Lower leg skin (tissue), 4 donors: ENCODE measurements around the gene PTER. TPM values are rescaled to one million over a fixed set of nuclear protein-coding genes. Genes with fewer than 3 reads are reported as not detected.

ENCODE experiments used
- DNase-seq, 2 donors: peaks; one replicate each; pipeline ENCODE4 v3.0.0-alpha.2; 2019; ENCODE audit warnings: low spot score in 2 of 2
- H3K4me3 ChIP-seq: fragments of 200-600 bp; sonication (generic); 2 replicates; pipeline ENCODE4 v1.5.1; 2017; ENCODE audit warnings: mild to moderate bottlenecking, low read depth; ENCODE audit not compliant: poor library complexity, severe bottlenecking
- CTCF ChIP-seq, 3 donors: fragments of 450-650 bp; IDR thresholded peaks; one replicate each; pipeline ENCODE4 v1.5.1; 2016; ENCODE audit warnings: antibody characterized with exemption in 3 of 3, mild to moderate bottlenecking in 3 of 3, moderate library complexity in 2 of 3
- POLR2A ChIP-seq, 2 donors: fragments of 450-650 bp; IDR thresholded peaks; one replicate each; pipeline ENCODE4 v1.6.1; 2016 to 2017; ENCODE audit warnings: antibody characterized with exemption in 2 of 2, mild to moderate bottlenecking in 1 of 2, moderate library complexity in 1 of 2
- WGBS, 2 donors: methylation state at CpG; one replicate each; pipeline ENCODE4 v1.1.5; 2018; 5-methylcytosine and 5-hydroxymethylcytosine counted together
- intact Hi-C: fragments of 100-400 bp; cut with DNase I; formaldehyde crosslinking; loops from one replicate; pipeline ENCODE4 v1.15.0; 2023; ENCODE audit warnings: low total_unique reads
- total RNA-seq, 4 donors: library from RNA; depleted of rRNA; stranded (reverse); fragments of >200 nt; gene quantifications; one replicate each; pipeline ENCODE4 v1.1.0, GENCODE V29; 2016

The PTER gene
- total RNA-seq, 4 donors from 2014 or later, result 10.2 to 17.6 (median 14.0) TPM

- intact Hi-C loops, result no loop called here
- TF ChIP-seq CTCF (IDR thresholded peaks at IDR 0.05) (no peak), POLR2A (IDR thresholded peaks at IDR 0.05) (no peak)
- H3K4me3 ChIP-seq, result no peak overlapping the region
- 79 to 80% methylated on average over 4 of the region's 4 CpGs for WGBS, 2 donors
- DNase-seq, result no peak
Observed at GRCh38 chr10:16547973-16548372, 111.2 kb downstream of the PTER start.

- intact Hi-C loops, result no loop called here
- H3K4me3 ChIP-seq, result no peak overlapping the region
- WGBS, 2 donors, result 74 to 82% methylated on average over 5 of the region's 5 CpGs
- no peak for DNase-seq
- TF ChIP-seq POLR2A (IDR thresholded peaks at IDR 0.05) (no peak), CTCF (IDR thresholded peaks at IDR 0.05) (no peak)
Observed at GRCh38 chr10:16559236-16559773, 122.5 kb downstream of the PTER start.

GRCh38 chr10:16562891-16563290, 126.1 kb downstream of the PTER start:
- 85 to 92% methylated on average over 6 of the region's 6 CpGs for WGBS, 2 donors
- TF ChIP-seq CTCF (IDR thresholded peaks at IDR 0.05) (no peak), POLR2A (IDR thresholded peaks at IDR 0.05) (no peak)

More at GRCh38 chr10:16562891-16563290, 126.1 kb downstream of the PTER start:
- H3K4me3 ChIP-seq, result no peak overlapping the region
- no peak for DNase-seq
- intact Hi-C loops, result no loop called here

Other genes starting within 250 kb of the PTER start
- gene C1QL3, start 84.9 kb downstream of the PTER start, total RNA-seq, result under 1 TPM in 1 of 4 donors, not detected in 3; 0.79 TPM